Body of pancreas (tissue), 4 donors: ENCODE measurements around the gene GPATCH2.

Experiments
- CTCF ChIP-seq, 7 experiments: fragments of 450-650 bp in 4 of 7; fragments of 200-600 bp in 3 of 7; sonication (generic) in 3 of 7; IDR thresholded peaks; one replicate each; pipeline ENCODE4 v1.5.1; 2016 to 2019; ENCODE audit warnings: antibody characterized with exemption in 7 of 7
- POLR2A ChIP-seq, 3 donors: fragments of 450-650 bp; IDR thresholded peaks; one replicate each; pipeline ENCODE4 v1.6.1; 2016; ENCODE audit warnings: antibody characterized with exemption in 3 of 3, mild to moderate bottlenecking in 2 of 3

- TF ChIP-seq CTCF (IDR thresholded peaks at IDR 0.05): no peak
- no peak for TF ChIP-seq POLR2A (IDR thresholded peaks at IDR 0.05)
These were observed 195.7 kb downstream of the GPATCH2 start for GRCh38 chr1:217435204-217435603.
